HG03045 (cell line): Measurements from ENCODE around the gene DLG1.

Experiments
- ATAC-seq: cut with Tn5 transposase; IDR thresholded peaks from one replicate; pipeline ENCODE4 v1.9.1; 2021; ENCODE audit warnings: mild to moderate bottlenecking, moderate library complexity; ENCODE audit not compliant: unreplicated experiment

Gene DLG1

DNA sequence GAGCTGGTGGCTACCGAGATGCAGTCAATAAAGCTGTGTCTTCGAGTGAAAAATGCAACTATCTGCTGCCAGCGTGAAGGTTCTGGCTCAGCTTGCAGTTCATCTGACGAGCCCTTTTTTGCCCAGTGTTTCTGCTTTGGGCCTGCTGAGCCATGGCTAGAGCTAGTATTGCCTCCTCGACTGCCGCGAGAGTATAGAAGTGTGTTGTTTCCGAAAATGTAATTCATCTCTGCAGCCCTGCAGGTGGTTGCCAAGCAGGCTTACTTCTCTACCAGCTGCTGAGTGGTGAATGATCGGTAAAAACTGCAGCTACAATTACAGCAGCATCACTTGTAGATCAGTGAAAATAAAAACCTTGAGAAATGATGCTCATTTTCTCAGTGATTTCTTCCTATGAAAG, 114.8 kb downstream of the DLG1 start:
- no peak for ATAC-seq

DNA sequence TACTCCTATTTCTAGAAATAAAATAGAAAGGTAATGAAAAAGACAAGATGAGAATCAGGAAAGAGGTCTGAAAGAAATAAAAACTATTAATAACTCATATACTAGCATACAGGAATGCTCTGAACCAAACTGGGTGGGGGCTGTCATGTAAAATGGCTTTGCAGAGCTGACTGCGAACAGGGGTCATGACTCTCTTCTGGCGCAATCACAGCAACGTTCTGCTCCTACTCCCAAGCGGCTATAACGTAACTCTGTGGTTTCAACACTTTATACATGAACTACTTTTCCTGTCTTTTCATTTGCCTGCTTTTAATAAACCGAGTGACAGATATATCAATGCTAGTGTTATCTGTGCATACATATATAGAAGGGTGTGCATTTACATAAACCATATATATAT, 116.7 kb downstream of the DLG1 start:
- ATAC-seq: no peak

DNA sequence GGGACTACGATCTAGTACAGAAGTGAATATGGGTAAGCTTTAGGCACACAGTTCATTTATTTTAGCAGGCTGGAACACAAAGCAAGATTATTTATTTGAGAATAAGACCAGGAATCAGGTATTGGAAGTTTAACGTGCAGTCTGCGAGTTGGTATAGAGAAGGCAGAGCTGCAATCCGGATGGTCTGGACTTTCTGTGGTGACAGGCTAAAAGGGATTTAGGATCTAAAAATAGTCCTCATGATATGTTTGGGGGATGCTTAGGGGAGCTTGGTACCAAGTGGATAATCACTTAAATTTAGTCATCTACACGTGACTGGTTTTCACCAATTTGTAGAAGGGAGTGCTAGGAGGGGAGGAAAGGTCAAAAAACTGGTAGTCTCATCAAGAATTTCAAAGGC, 119.4 kb downstream of the DLG1 start:
- ATAC-seq: no peak

DNA sequence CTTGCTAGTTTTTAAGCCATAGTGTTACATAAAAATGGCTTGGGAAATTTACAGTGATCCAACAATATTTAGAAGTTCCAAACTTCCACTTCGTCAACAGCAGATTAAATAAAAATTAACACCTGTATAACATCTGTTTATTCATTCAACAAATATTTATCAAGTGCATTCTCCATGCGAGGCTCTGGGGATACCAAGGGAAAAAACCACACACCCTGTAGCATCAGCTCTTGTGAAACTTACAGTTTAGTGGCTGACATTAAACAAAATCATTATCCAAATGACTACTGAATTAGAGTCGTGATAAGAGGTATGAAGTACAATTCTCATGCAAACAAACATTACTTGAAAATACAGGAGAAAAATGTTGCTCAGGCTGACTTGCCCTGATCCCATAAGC, 122.9 kb downstream of the DLG1 start:
- no peak for ATAC-seq

DNA sequence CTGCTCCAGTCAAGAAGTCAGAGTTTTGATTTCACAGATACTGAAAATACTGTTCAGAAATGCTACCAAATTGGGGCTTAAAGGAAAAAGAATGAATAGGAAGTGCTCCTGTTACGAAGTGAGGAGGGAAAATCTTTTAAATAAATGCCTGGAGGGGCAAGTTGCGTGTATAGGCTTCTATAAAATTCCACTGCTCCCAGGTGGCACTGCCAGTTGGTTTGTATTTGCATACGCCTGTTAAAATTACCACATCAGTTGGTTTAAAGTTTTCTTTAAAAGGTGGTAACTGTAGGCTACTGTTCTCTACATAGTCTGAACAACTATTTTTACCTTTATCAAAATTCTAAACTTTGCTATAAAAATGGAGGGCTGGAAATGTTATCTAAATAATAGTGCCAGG, 123.5 kb downstream of the DLG1 start:
- ATAC-seq: no peak

DNA sequence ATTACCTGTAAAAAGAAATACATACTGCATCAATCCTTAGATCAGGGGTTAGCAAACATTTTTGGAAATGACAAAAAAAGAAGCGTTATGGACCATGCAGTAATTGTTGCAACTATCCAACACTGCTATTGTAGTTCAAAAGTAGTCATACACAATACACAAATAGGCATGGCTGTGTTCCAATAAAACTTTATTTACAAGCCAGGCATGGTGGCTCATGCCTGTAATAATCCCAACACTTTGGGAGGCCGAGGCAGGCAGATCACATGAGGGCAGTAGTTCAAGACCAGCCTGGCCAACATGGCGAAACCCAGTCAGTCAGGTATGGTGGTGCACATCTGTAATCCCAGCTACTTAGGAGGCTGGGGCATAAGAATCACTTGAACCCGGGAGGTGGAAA, 124.8 kb downstream of the DLG1 start:
- no peak for ATAC-seq

DNA sequence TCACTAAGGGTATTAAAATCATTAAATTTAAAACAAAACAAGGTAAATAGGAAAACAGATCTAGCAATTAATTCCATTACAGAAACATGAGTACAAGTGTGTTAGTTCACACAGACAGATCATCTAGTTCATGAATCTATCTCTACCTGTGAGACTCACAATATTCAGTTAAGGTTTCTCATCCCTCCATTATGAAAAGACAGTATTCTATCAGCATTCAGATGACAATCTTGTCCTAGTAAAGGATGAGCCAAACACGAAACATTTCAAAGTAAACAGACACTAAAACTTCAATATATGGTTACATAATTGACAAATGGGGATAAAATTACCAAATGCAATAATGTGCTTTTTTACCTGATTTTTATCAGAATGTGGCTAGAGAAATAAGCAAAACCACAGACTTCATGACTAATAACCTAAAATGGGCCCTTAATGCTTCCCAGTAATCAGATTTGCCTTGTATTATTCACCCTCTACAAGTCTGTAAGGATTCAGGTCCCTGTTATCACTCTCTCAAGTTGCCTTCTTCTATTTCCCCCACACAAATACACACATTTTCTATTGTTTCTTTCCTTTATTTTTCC, 126.8 kb downstream of the DLG1 start:
- ATAC-seq: no peak

DNA sequence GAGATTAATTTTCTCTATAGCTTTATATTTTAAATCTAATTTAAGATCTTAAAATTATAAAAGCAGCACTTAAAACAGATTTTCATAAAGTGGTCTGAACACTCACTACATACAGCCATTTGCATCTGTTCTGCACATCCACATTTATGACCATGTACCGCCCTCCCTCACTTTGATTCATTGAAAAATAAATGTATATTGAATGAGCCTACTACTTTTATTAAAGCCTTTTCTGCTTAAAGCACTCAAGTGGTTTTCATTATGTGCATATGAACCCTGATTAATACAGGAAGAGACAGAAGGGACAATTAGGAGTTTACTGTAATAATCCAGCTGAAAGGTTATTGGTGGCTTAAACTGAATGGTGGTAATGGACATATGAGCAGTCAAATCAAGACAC, 129.4 kb downstream of the DLG1 start:
- no peak for ATAC-seq

DNA sequence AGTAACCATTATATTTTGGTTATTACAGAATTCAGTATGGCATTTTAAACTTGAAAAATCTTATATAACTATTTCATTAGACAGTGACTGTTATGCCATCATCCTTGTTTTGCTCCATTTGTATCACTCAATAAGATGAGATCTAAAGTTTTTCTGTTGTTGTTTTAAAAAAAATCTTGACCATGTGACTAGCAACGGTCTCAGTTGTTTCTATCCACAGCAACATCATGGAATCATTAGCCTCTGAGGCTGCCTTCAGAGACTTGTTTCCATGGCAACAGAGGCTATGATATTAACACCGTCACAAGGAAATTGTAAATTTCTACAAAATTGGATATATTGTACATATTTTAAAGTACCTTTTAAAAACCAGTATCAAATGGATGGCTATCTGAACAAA, 129.8 kb downstream of the DLG1 start:
- no peak for ATAC-seq

DNA sequence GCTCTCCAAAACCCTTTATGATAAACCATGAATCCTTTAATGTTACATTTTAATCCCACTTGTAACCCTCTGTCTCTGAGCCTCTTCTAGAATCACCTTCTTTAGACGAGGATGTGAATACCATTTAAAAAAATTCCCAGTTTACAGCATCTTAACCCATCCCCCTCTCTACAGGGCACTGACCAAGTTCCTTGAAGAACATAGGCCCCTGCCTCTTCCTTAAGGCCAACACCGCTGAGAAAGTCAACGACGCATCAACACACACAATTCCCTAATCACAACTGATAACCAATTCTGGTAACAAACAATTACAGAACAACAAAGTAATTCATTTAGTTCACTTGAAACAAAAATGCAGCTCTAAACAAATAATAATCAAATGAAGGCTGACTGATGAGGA, 130.3 kb downstream of the DLG1 start:
- ATAC-seq: no peak

DNA sequence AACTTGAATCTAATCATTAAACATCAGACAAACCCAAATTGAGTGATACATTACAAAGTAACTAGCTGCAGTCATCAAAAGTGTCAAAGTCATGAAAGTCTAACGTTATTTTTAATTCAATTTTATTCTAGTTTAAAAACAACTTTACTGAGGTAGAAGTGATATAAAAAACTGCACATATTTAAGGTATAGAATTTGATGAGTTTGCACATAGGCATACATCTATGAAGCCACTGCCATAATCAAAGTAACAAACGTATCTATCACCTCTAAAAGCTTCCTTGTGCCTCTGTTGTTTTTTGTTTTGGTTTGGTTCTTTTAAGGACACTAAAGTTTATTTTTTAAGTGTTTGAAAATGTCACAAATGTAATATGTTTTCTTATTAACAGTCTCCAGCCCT, 130.9 kb downstream of the DLG1 start:
- ATAC-seq: no peak

DNA sequence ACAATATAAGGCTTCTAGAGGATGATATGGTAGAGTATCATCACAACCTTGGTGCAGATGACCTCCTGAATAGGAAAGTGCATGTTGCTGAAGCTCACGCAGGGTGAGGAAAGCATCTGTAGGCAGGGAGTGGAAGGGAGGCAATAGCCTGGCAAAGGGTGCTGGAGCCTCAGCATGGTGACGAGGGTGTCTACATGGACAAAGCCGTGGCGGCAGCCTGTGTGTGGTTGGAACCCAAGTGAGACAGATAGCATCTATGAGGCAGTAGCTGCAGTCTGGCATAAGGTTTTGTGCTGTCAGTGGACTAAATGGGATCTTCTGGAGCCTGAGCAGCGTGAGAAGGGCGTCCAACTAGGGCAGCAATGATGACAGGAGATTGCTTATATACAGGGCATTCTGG, 132.5 kb downstream of the DLG1 start:
- ATAC-seq: no peak

DNA sequence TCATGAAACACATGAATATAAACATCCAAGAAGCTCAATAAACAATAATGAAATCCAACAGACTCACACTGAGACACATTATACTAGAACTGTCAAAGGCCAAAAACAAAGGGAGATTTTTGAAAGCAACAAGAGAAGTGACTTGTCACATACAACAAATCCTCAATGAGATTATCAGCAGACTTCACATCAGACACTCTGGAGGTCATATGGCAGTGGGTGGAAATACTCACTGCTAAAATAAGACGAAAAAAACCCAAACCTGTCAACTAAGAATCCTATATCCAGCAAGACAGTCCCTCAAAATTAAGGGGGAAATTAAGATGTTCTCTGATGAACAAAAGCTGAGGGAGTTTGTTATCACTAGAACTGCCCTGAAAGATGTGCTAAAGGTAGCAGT, 143.4 kb downstream of the DLG1 start:
- ATAC-seq: no peak

DNA sequence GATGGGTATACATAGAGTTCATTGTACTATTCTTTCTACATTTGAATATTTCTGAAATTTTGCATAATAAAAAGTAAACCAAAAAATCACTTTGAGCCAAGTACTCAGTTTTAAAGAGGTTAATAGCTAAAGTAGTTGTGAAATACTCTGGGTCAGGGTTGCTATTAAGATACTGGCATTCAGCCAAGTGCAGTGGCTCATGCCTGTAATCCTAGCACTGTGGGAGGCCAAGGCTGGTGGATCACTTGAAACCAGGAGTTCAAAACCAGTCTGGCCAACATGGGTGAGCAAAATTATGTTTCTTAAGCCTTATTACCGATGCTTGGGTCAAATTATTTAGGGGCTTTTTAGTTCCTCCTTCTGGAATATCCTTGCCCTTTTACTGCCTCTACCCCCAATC, 146.8 kb downstream of the DLG1 start:
- ATAC-seq: no peak

DNA sequence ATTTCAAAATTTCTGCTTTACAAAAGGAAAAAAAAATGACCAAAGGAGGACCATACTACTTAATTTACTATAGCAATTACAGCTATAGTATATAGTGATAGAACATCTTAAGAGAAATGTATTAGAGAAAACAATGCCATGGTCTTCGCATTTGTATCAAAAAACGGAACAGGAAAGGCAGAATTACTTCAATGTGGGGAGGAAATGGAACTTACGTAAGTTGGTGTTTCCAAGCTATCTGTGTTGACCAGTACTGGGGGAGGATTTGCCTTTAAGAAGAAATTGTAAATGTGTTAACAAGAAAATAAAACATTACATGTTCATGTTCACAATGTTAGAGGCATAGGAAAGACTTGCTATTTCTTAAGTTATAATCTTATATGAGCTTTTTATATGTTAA, 148.9 kb downstream of the DLG1 start:
- no peak for ATAC-seq

DNA sequence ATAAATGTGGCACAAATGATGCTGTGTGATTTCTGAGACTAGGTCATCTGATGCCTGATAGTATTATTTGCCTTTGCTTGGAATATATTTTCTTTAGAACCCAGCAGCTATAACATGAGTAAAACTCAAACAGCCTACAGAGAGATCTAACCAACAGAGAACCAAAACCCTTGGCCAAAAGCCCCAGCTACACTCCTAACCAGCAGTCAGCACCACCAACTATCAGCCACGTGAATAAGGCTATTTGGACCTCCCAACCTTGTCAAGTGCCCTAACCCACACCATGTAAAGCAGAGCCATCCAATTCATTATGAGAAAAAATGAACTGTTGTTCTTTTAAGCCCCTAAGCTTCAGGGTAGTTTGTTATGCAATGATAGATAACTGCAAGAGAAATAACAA, 154.2 kb downstream of the DLG1 start:
- ATAC-seq: no peak

DNA sequence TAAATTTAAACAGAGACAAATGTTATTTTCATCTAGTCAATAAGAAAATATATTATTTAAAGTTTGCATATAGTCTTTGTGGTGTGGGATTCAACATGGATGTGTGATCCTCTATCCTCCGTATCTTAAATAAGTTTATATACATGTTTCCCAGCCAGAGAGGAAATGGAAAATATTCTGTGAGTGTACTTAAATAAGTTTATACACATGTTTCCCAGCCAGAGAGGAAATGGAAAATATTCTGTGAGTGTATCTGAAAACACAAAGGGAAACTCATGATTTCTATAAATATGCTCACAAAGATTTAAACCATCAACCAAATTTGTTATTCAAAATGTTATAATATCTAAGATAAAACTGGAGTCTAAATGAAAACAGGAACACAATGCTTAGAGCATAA, 158.8 kb downstream of the DLG1 start:
- ATAC-seq: no peak

DNA sequence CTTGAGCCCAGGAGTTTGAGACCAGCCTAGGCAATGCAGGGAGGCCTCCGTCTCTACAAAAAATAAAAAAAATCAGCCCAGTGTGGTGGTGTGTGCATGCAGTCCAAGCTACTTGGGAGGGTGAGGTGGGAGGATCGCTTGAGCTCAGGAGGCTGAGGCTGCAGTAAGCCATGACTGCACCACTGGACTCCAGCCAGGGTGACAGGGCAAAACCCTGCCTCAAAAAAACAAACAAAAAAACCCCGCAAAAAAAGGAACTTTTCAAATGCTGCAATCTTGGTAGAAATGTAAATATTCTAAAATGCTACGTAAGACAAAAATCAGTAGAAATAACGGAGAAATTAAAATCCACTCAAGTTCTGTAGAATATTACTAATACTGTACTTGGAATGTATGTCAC, 160.7 kb downstream of the DLG1 start:
- no peak for ATAC-seq

DNA sequence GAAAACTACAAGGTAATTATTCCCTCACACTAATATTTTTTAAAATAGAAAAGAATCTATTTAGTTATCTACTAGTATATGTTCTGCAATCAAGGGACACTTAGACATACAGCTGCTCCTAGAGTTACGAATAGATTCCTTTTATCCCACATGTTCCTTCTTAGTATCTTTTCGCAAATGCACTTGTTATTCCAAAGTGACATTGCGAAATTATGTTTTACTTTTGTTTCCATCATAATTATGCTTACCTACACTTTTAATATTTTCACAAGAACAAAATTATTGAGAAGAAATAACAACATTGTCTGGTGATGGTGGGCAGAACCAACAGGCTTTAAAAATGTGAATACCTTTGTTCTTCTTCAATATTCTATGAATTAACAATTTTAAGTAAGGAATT, 161.7 kb downstream of the DLG1 start:
- no peak for ATAC-seq

DNA sequence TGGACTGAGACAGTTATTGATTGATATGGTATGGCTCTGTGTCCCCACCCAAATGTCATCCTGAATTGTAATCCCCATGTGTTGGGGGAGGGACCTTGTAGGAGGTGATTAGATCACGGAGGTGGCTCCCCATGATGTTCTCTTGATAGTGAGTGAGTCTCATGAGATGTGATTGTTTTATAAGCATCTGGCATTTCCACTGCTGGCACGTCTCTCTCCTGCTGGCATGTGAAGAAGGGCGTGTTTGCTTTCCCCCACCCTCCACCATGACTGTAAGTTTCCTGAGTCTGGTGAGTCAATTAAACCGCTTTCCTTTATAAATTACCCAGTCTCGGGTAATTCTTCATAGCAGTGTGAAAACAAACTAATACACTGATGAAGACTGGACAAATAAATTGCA, 163.2 kb downstream of the DLG1 start:
- no peak for ATAC-seq

DNA sequence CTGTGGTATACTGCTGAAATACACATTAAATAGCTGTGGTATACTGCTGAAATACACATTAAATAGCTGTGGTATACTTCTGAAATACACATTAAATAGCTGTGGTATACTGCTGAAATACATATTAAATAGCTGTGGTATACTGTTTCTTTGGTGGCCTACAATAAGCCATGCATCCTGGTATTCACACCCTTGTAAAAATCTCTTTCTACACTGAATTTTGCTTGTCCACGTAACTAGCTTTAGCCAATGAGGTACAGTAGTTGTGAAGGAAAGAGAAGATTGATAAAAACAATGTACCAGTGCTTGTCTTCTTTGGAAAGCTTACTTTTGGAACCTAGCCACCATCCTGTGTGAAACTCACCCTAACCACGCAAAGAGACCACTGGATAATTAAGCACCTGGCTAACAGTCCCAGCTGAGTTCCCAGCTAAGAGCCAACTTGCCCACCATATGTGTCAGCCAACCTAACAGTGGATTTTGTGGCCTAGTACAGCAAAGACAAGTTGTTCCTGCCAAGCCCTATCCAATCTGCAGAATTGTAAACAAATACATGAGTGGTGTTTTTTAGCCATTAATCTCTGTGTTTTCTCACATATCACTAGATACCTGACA, 165.4 kb downstream of the DLG1 start:
- ATAC-seq: no peak

DNA sequence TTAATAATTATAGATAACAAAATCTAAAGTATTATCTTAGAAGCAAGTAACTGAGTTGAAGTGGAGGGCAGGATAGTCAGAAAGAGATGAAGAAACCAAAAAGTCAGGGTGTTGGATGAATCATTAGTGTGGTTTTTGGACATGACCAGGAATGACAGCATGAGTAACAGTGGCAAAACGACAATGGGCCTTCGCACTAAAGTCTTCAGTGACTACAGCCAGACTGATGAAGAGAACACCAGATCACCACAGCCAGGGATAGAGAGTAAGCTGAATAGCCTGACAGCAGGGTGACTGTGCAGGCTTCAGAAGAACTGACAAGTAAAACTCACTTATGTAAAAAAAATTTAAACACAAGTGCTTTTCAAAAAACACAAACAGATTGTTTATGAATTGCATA, 172.8 kb downstream of the DLG1 start:
- no peak for ATAC-seq

DNA sequence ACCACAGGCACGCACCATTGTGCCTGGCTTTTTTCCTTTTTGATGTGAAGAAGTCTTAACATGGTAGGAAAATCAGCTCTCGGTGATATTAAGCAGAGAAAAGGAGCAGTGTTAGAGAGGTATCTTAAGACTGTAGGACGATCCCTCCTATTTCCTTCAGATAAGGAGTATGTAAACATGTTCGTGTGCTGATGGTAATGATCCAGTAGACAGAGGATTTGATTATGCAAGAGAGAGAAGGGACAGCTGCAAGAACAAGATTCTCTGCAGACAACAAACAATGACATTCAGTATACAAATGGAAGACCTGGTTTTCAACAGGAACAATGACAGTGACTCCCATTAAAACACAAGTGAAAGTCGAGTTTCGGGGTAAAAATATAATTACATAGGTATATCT, 173.7 kb downstream of the DLG1 start:
- ATAC-seq: no peak
